Breast epithelium (tissue), 4 donors: ENCODE measurements around the gene DKK2. TPM values are rescaled to one million over a fixed set of nuclear protein-coding genes. Genes with fewer than 3 reads are reported as not detected.

Source experiments
- DNase-seq, 2 donors: peaks; one replicate each; pipeline ENCODE4 v3.0.0-alpha.2; 2019; ENCODE audit warnings: low spot score in 2 of 2
- H3K27ac ChIP-seq, 2 donors: fragments of 200-600 bp; sonication (generic) in 1 of 2; one replicate each; pipeline ENCODE4 v1.5.1; 2016 to 2019; ENCODE audit warnings: mild to moderate bottlenecking in 1 of 2
- H3K27me3 ChIP-seq, 2 donors: fragments of 200-600 bp; sonication (generic) in 1 of 2; one replicate each; pipeline versions ENCODE4 v1.5.1 to v1.6.0; 2017 to 2019; ENCODE audit warnings: control low read depth in 1 of 2, mild to moderate bottlenecking in 1 of 2
- H3K36me3 ChIP-seq: fragments of 200-600 bp; one replicate; pipeline ENCODE4 v1.5.1; 2019
- H3K4me1 ChIP-seq, 2 donors: fragments of 200-600 bp; sonication (generic); one replicate each; pipeline ENCODE4 v1.5.1; 2016 to 2019; ENCODE audit warnings: control low read depth in 1 of 2
- H3K4me3 ChIP-seq, 3 donors: fragments of 200-600 bp; sonication (generic); 1 replicate in 2 of 3; 2 replicates in 1 of 3; pipeline ENCODE4 v1.5.1; 2016 to 2019; ENCODE audit warnings: mild to moderate bottlenecking in 3 of 3, moderate library complexity in 2 of 3
- H3K9me3 ChIP-seq, 2 donors: fragments of 200-600 bp; sonication (generic) in 1 of 2; one replicate each; pipeline ENCODE4 v1.5.1; 2016 to 2019; ENCODE audit warnings: control low read depth in 1 of 2
- POLR2A ChIP-seq: fragments of 450-650 bp; IDR thresholded peaks from one replicate; pipeline ENCODE4 v1.6.1; 2016; ENCODE audit warnings: antibody characterized with exemption, mild to moderate bottlenecking, moderate library complexity
- POLR2AphosphoS5 ChIP-seq, 3 donors: sonication (generic); formaldehyde crosslinking; IDR thresholded peaks; one replicate each; pipeline ENCODE4 v1.6.1; 2017; ENCODE audit warnings: antibody characterized with exemption in 3 of 3
- intact Hi-C: fragments of 100-400 bp; cut with DNase I; formaldehyde crosslinking; loops from one replicate; pipeline ENCODE4 v1.15.1; 2023; ENCODE audit warnings: low total_unique reads
- total RNA-seq, 3 donors: library from RNA; depleted of rRNA; stranded (reverse); fragments of >200 nt; gene quantifications; one replicate each; pipeline ENCODE4 v1.1.0, GENCODE V29; 2016
- TF ChIP-seq, protein P1 (sequence below), 3 donors: fragments of 450-650 bp; IDR thresholded peaks; one replicate each; pipeline ENCODE4 v1.5.1; 2016 to 2017; ENCODE audit warnings: antibody characterized with exemption in 3 of 3, mild to moderate bottlenecking in 3 of 3, moderate library complexity in 3 of 3

The DKK2 gene
- total RNA-seq, 3 donors from 2014 or later = 1.6 to 5.8 (median 1.6) TPM

DNA sequence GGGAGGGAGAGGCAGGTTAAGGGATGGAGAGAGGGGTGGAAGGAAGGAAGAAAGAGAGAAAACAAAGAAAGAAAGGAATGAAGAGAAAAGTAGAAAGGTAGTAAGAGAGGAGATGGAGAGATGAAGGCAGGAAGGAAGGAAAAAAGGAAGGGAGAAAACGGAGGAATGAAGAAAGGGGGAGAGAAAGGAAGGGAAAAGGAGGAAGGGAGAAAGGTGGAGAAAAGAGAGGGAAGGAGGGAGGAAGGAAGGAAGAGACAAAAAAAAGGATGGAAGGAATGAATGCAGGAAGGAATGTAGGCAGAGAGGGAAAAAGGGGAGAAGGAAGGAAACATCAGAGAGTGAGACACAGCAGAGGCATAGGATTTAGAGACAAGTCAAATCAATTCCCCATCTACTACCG, 68.2 kb downstream of the DKK2 start:
- Histone ChIP-seq H3K9me3 (no peaks in the 10 kb centered on the region), H3K4me1 (no peaks in the 10 kb centered on the region), H3K4me3 (no peak overlapping the region), H3K27me3 (no peaks in the 10 kb centered on the region), H3K27ac (no peak overlapping the region), H3K36me3 (no peaks in the 10 kb centered on the region)
- TF ChIP-seq, protein P1, sequence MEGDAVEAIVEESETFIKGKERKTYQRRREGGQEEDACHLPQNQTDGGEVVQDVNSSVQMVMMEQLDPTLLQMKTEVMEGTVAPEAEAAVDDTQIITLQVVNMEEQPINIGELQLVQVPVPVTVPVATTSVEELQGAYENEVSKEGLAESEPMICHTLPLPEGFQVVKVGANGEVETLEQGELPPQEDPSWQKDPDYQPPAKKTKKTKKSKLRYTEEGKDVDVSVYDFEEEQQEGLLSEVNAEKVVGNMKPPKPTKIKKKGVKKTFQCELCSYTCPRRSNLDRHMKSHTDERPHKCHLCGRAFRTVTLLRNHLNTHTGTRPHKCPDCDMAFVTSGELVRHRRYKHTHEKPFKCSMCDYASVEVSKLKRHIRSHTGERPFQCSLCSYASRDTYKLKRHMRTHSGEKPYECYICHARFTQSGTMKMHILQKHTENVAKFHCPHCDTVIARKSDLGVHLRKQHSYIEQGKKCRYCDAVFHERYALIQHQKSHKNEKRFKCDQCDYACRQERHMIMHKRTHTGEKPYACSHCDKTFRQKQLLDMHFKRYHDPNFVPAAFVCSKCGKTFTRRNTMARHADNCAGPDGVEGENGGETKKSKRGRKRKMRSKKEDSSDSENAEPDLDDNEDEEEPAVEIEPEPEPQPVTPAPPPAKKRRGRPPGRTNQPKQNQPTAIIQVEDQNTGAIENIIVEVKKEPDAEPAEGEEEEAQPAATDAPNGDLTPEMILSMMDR (IDR thresholded peaks at IDR 0.05) = no peak
- TF ChIP-seq POLR2A (no peak), POLR2AphosphoS5 (IDR thresholded peaks at IDR 0.05) (no peak)
- no peak for DNase-seq
- intact Hi-C loops = no loop called here

DNA sequence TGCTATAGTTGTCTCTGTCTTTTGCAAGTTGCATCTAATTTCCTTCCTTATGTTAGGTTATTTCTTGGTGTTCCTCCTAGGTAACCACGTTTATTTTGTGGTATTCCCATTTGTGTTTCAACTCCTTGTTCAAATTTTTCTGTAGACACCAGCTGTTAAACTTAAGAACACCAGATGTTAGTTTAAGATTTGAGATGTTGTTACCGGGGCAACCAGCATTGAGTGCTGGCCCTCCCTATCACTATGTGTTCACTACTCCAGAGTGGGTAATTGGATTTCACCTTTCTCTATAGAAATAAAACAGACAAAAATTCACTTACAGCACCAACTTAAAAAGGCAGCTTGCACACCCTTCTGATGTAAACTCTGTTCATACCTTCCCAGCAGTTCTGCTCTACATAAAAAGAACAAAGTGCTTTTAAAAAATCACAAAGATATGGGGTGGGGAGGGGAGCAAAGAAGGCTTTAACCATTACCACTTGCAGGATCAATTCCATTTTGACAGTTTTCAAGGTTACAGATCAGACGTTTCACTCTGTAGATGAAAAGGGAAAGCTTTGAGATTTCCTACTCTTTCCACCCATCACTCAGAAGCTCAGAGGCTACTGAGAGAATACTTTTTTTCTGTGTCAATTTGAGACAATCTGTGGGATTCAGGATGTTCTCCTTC, 82.9 kb downstream of the DKK2 start:
- H3K9me3 ChIP-seq = no peaks in the 10 kb centered on the region
- DNase-seq = no peak
- intact Hi-C loops = no loop called here
- no peaks in the 10 kb centered on the region for H3K27me3 ChIP-seq
- H3K27ac ChIP-seq = no peak overlapping the region
- H3K36me3 ChIP-seq = no peaks in the 10 kb centered on the region
- TF ChIP-seq, protein P1 (IDR thresholded peaks at IDR 0.05) = no peak
- TF ChIP-seq POLR2AphosphoS5 (IDR thresholded peaks at IDR 0.05) (no peak), POLR2A (no peak)
- H3K4me1 ChIP-seq = no peaks in the 10 kb centered on the region
- H3K4me3 ChIP-seq = no peak overlapping the region

DNA sequence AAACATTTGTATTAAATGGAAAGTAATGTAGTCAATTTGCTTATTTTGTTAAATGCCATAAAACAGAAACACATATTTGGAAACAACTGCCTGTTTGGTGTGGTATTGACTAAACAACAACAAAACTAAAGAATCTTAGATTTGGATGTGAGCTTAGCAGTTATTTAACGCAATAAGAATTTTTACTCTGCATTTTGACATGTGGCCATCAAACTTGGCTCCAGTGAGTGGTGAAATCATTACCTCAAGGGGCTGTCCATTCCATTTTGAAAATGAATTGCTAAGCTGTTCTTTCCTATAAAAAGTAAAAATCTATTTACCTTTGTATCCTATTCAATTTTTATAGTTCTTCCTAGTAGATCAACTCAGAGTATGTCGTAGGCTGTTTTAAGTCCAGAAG, 84.2 kb downstream of the DKK2 start:
- H3K36me3 ChIP-seq = no peaks in the 10 kb centered on the region
- no peak overlapping the region for H3K27ac ChIP-seq
- H3K4me3 ChIP-seq = no peak overlapping the region
- no peak for TF ChIP-seq POLR2AphosphoS5 (IDR thresholded peaks at IDR 0.05)
- TF ChIP-seq POLR2A = no peak
- TF ChIP-seq, protein P1 (IDR thresholded peaks at IDR 0.05) = no peak
- H3K9me3 ChIP-seq = no peaks in the 10 kb centered on the region
- H3K27me3 ChIP-seq = no peaks in the 10 kb centered on the region
- H3K4me1 ChIP-seq = no peaks in the 10 kb centered on the region
- no peak for DNase-seq
- intact Hi-C loops = no loop called here

DNA sequence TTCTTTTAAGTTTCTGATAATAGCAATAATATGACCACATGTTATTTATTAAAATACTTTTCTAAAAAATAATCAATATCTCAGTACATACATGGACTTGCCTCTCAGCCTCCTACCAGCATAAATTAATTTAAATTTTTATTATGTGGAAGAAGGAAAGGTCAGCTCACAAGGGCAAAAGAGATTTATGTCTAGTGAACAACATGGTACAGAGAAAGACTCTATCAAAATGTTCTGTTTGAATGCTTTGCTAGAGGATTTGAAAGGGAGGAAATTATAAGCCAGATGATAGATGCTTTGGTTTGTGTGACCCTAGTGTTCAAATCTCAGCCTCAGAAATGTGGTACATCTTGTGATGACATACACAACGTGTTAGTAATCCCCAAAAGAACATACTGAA, 94.3 kb downstream of the DKK2 start:
- TF ChIP-seq, protein P1 (IDR thresholded peaks at IDR 0.05) = no peak
- TF ChIP-seq POLR2AphosphoS5 (IDR thresholded peaks at IDR 0.05) (no peak), POLR2A (no peak)
- intact Hi-C loops = no loop called here
- Histone ChIP-seq H3K4me1 (no peaks in the 10 kb centered on the region), H3K36me3 (no peaks in the 10 kb centered on the region), H3K27ac (no peak overlapping the region), H3K4me3 (no peak overlapping the region), H3K27me3 (no peaks in the 10 kb centered on the region), H3K9me3 (no peaks in the 10 kb centered on the region)
- no peak for DNase-seq

DNA sequence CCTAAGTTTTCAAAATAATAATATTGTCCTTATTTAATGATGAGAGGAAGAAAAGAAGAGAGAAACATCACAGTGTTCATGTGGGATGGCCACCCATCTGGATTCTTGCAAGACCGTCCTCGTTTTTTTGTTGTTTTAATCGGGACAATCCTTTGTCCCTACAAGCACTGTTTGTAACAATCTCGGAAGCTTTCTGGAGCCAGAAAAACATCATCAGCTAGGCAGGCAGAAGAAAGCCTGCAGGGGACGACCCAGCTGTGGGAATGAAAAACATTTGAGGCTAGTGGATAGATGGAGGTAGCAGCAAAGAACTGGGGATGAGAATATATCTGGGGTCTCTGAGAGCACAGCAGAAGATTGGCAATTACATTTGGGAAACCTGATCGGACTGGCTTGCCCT, 105.6 kb downstream of the DKK2 start:
- Histone ChIP-seq H3K4me1 (no peaks in the 10 kb centered on the region), H3K4me3 (no peak overlapping the region), H3K9me3 (no peaks in the 10 kb centered on the region), H3K27ac (no peak overlapping the region), H3K27me3 (no peaks in the 10 kb centered on the region), H3K36me3 (no peaks in the 10 kb centered on the region)
- intact Hi-C loops = no loop called here
- no peak for DNase-seq
- TF ChIP-seq POLR2A = no peak
- no peak for TF ChIP-seq POLR2AphosphoS5 (IDR thresholded peaks at IDR 0.05)
- TF ChIP-seq, protein P1 (IDR thresholded peaks at IDR 0.05) = no peak
